ENCODE results near the gene FECH. TPM values are rescaled to one million over a fixed set of nuclear protein-coding genes. Genes with fewer than 3 reads are reported as not detected.

The FECH gene
- total and polyA plus RNA-seq, 2 donors (not counting 1 experiment from before 2014, with no cell fraction given): 5.8 to 10.4 TPM

- intact Hi-C loops (cut with micrococcal nuclease): loop anchor here (10.0 kb wide), 1 partner anchor 461 kb away; the partner anchor contains the start of gene NEDD4L
- Histone ChIP-seq H3K27me3 (replicated peaks in 1 of 4; ENCODE audit: control extremely low read depth in 1 of 4, control insufficient read depth in 3 of 4, insufficient read depth in 4 of 4, low read length in 3 of 4) (no peaks in the 10 kb centered on the region), H3K9ac (ENCODE audit: low read length) (no peak overlapping the region), H3K4me1 (ENCODE audit: control insufficient read depth in 2 of 2, insufficient read depth in 2 of 2, low read length in 2 of 2) (peaks cover 29 to 39% of the 10 kb centered on the region in 2 donors), H3K79me2 (ENCODE audit: control insufficient read depth, insufficient read depth, low read length) (no peaks in the 10 kb centered on the region), H3K36me3 (replicated peaks in 1 of 2; ENCODE audit: control extremely low read depth in 1 of 2, control insufficient read depth in 1 of 2, extremely low read depth in 1 of 2, insufficient read depth in 2 of 2, low read length in 1 of 2) (no peaks in the 10 kb centered on the region), H2AFZ (ENCODE audit: insufficient read depth, low read depth, low read length, poor library complexity, severe bottlenecking) (no peak overlapping the region), H3K9me3 (ENCODE audit: control extremely low read depth in 1 of 3, control insufficient read depth in 2 of 3, insufficient read depth in 1 of 3, low read length in 2 of 3) (no peaks in the 10 kb centered on the region), H3K4me2 (replicated peaks; ENCODE audit: low read depth, low read length, poor library complexity, severe bottlenecking) (no peak overlapping the region), H3K4me3 (ENCODE audit: control extremely low read depth in 1 of 5, extremely low read depth in 1 of 5, insufficient read depth in 1 of 5, low read depth in 2 of 5, low read length in 4 of 5) (no peak overlapping the region), H3K27ac (ENCODE audit: low read length in 2 of 2) (no peak overlapping the region), H4K20me1 (ENCODE audit: control insufficient read depth, insufficient read depth, low read length, poor library complexity, severe bottlenecking) (no peaks in the 10 kb centered on the region)
- no peak for DNase-seq
- CTCF ChIA-PET: interaction anchor here (3.9 kb wide), 1 partner anchor 21 kb away, joined by 11 read pairs; no protein-coding TSS in a partner anchor
- Mint-ChIP-seq H3K9me3 (ENCODE audit: insufficient read depth) (no peaks in the 10 kb centered on the region), H3K27ac (no peak overlapping the region), H3K27me3 (no peaks in the 10 kb centered on the region), H3K4me3 (no peak overlapping the region), H3K4me1 (peaks cover 39% of the 10 kb centered on the region)
- no peak for ATAC-seq (ENCODE audit: low read depth)
- TF ChIP-seq CTCF (IDR thresholded peaks at IDR 0.05) (no peak), EZH2 (IDR thresholded peaks at IDR 0.05; ENCODE audit: borderline replicate concordance, insufficient read depth, low read depth, low read length, poor library complexity, severe bottlenecking) (no peak)
- POLR2A ChIA-PET: no interaction called here
- 100% methylated on average over 7 of the region's 11 CpGs for WGBS (ENCODE audit: insufficient coverage)
These were observed 3.1 kb downstream of the FECH start for GRCh38 chr18:57583297-57583835.

GRCh38 chr18:57581301-57581934 lies 5.1 kb downstream of the FECH start:
- H3K9ac ChIP-seq (ENCODE audit: low read length): no peak overlapping the region
- peak; percentile 94 for ATAC-seq (ENCODE audit: low read depth)
- H3K4me1 ChIP-seq (ENCODE audit: control insufficient read depth in 2 of 2, insufficient read depth in 2 of 2, low read length in 2 of 2): peaks cover 25 to 34% of the 10 kb centered on the region in 2 donors
- no peaks in the 10 kb centered on the region for H3K9me3 Mint-ChIP-seq (ENCODE audit: insufficient read depth)
- TF ChIP-seq CTCF (IDR thresholded peaks at IDR 0.05) (no peak), EZH2 (IDR thresholded peaks at IDR 0.05; ENCODE audit: borderline replicate concordance, insufficient read depth, low read depth, low read length, poor library complexity, severe bottlenecking) (no peak)
- H3K27me3 Mint-ChIP-seq: no peaks in the 10 kb centered on the region
- H3K27ac Mint-ChIP-seq: peak overlapping the region; percentile 81
- H3K27ac ChIP-seq (ENCODE audit: low read length in 2 of 2): peak overlapping the region in 1 of 2 donors; percentile 37
- peak overlapping the region; percentile 63 for H2AFZ ChIP-seq (ENCODE audit: insufficient read depth, low read depth, low read length, poor library complexity, severe bottlenecking)
- H3K4me3 ChIP-seq (ENCODE audit: control extremely low read depth in 1 of 5, extremely low read depth in 1 of 5, insufficient read depth in 1 of 5, low read depth in 2 of 5, low read length in 4 of 5): no peak overlapping the region
- peaks cover 39% of the 10 kb centered on the region for H3K4me1 Mint-ChIP-seq
- POLR2A ChIA-PET: no interaction called here
- no peaks in the 10 kb centered on the region for H3K36me3 ChIP-seq (replicated peaks in 1 of 2; ENCODE audit: control extremely low read depth in 1 of 2, control insufficient read depth in 1 of 2, extremely low read depth in 1 of 2, insufficient read depth in 2 of 2, low read length in 1 of 2)
- DNase-seq: peak; percentile 83
- H4K20me1 ChIP-seq (ENCODE audit: control insufficient read depth, insufficient read depth, low read length, poor library complexity, severe bottlenecking): no peaks in the 10 kb centered on the region
- no peaks in the 10 kb centered on the region for H3K79me2 ChIP-seq (ENCODE audit: control insufficient read depth, insufficient read depth, low read length)
- H3K27me3 ChIP-seq (replicated peaks in 1 of 4; ENCODE audit: control extremely low read depth in 1 of 4, control insufficient read depth in 3 of 4, insufficient read depth in 4 of 4, low read length in 3 of 4): no peaks in the 10 kb centered on the region
- 94% methylated on average over 2 of the region's 5 CpGs for WGBS (ENCODE audit: insufficient coverage)
- H3K4me3 Mint-ChIP-seq: peak overlapping the region; percentile 67
- H3K9me3 ChIP-seq (ENCODE audit: control extremely low read depth in 1 of 3, control insufficient read depth in 2 of 3, insufficient read depth in 1 of 3, low read length in 2 of 3): no peaks in the 10 kb centered on the region
- H3K4me2 ChIP-seq (replicated peaks; ENCODE audit: low read depth, low read length, poor library complexity, severe bottlenecking): peak overlapping the region; percentile 55
- intact Hi-C loops (cut with micrococcal nuclease): loop anchor here (10.0 kb wide), 1 partner anchor 463 kb away; the partner anchor contains the start of gene NEDD4L
- CTCF ChIA-PET: interaction anchor here (1.1 to 3.9 kb wide), 3 partner anchors 19 to 832 kb away, joined by 3 to 11 read pairs (median 4); no protein-coding TSS in a partner anchor

Data from B cell (primary cell).